ENCODE data around the gene CDH4. TPM values are rescaled to one million over a fixed set of nuclear protein-coding genes. Genes with fewer than 3 reads are reported as not detected.

Gene CDH4
- total RNA-seq, 1 experiment from 2014 or later, result 5.3 TPM

- POLR2A ChIA-PET, result no interaction called here
- Mint-ChIP-seq H3K27ac (peak overlapping the region; percentile 32; the same call in 1 of the 2 replicates), H3K4me3 (no peak overlapping the region), H3K4me1 (no peaks in the 10 kb centered on the region), H3K36me3 (no peaks in the 10 kb centered on the region), H3K27me3 (ENCODE audit: low read depth) (peaks cover 3% of the 10 kb centered on the region), H3K9me3 (no peaks in the 10 kb centered on the region)
- DNase-seq (ENCODE audit: low spot score), result no peak
- TF ChIP-seq NFATC4 (CRISPR knock-in tag; IDR thresholded peaks at IDR 0.05) (no peak), ZNF317 (CRISPR knock-in tag; IDR thresholded peaks at IDR 0.05; ENCODE audit: borderline replicate concordance, low read depth) (no peak), ATF6 (CRISPR knock-in tag; IDR thresholded peaks at IDR 0.05) (no peak), GABPB1 (CRISPR knock-in tag; IDR thresholded peaks at IDR 0.05) (no peak), MYBL2 (CRISPR knock-in tag; IDR thresholded peaks at IDR 0.05) (no peak), TEAD1 (CRISPR knock-in tag; IDR thresholded peaks at IDR 0.05) (no peak), ZNF121 (CRISPR knock-in tag; IDR thresholded peaks at IDR 0.05) (no peak), ZNF671 (CRISPR knock-in tag; IDR thresholded peaks at IDR 0.05) (no peak), FOXK1 (CRISPR knock-in tag; IDR thresholded peaks at IDR 0.05) (no peak), GRHL2 (CRISPR knock-in tag; IDR thresholded peaks at IDR 0.05; ENCODE audit: insufficient replicate concordance, severe bottlenecking) (no peak), ATF1 (CRISPR knock-in tag; IDR thresholded peaks at IDR 0.05) (no peak), CBFB (CRISPR knock-in tag; IDR thresholded peaks at IDR 0.05; ENCODE audit: low read depth) (no peak), MAX (CRISPR knock-in tag; IDR thresholded peaks at IDR 0.05) (no peak), ETV6 (CRISPR knock-in tag; IDR thresholded peaks at IDR 0.05) (no peak)
- TF ChIP-seq, protein P1, sequence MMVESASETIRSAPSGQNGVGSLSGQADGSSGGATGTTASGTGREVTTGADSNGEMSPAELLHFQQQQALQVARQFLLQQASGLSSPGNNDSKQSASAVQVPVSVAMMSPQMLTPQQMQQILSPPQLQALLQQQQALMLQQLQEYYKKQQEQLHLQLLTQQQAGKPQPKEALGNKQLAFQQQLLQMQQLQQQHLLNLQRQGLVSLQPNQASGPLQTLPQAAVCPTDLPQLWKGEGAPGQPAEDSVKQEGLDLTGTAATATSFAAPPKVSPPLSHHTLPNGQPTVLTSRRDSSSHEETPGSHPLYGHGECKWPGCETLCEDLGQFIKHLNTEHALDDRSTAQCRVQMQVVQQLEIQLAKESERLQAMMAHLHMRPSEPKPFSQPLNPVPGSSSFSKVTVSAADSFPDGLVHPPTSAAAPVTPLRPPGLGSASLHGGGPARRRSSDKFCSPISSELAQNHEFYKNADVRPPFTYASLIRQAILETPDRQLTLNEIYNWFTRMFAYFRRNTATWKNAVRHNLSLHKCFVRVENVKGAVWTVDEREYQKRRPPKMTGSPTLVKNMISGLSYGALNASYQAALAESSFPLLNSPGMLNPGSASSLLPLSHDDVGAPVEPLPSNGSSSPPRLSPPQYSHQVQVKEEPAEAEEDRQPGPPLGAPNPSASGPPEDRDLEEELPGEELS (CRISPR knock-in tag; IDR thresholded peaks at IDR 0.05), result no peak
- CTCF ChIA-PET, result interaction anchor here (0.6 kb wide), 1 partner anchor 127 kb away, joined by 3 read pairs; no protein-coding TSS in a partner anchor
- no peak for ATAC-seq
Measured at GRCh38 chr20:61742097-61742825, 490.2 kb downstream of the CDH4 start.

GRCh38 chr20:61743606-61744005, 491.5 kb downstream of the CDH4 start:
- H3K9me3 Mint-ChIP-seq, result no peaks in the 10 kb centered on the region
- ChIA-PET CTCF (no interaction called here), POLR2A (no interaction called here)
- no peak overlapping the region for H3K4me3 Mint-ChIP-seq
- H3K36me3 Mint-ChIP-seq, result no peaks in the 10 kb centered on the region
- H3K27ac Mint-ChIP-seq, result no peak overlapping the region
- peaks cover 2% of the 10 kb centered on the region for H3K27me3 Mint-ChIP-seq (ENCODE audit: low read depth)
- DNase-seq (ENCODE audit: low spot score), result no peak
- H3K4me1 Mint-ChIP-seq, result no peaks in the 10 kb centered on the region
- no peak for ATAC-seq
- TF ChIP-seq, protein P2, sequence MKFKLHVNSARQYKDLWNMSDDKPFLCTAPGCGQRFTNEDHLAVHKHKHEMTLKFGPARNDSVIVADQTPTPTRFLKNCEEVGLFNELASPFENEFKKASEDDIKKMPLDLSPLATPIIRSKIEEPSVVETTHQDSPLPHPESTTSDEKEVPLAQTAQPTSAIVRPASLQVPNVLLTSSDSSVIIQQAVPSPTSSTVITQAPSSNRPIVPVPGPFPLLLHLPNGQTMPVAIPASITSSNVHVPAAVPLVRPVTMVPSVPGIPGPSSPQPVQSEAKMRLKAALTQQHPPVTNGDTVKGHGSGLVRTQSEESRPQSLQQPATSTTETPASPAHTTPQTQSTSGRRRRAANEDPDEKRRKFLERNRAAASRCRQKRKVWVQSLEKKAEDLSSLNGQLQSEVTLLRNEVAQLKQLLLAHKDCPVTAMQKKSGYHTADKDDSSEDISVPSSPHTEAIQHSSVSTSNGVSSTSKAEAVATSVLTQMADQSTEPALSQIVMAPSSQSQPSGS (CRISPR knock-in tag; IDR thresholded peaks at IDR 0.05; ENCODE audit: borderline replicate concordance, low read depth), result no peak
- TF ChIP-seq CBFB (CRISPR knock-in tag; IDR thresholded peaks at IDR 0.05; ENCODE audit: low read depth) (no peak), GRHL2 (CRISPR knock-in tag; IDR thresholded peaks at IDR 0.05; ENCODE audit: insufficient replicate concordance, severe bottlenecking) (no peak), ETV6 (CRISPR knock-in tag; IDR thresholded peaks at IDR 0.05) (no peak), MYBL2 (CRISPR knock-in tag; IDR thresholded peaks at IDR 0.05) (no peak)
- TF ChIP-seq, protein P3, sequence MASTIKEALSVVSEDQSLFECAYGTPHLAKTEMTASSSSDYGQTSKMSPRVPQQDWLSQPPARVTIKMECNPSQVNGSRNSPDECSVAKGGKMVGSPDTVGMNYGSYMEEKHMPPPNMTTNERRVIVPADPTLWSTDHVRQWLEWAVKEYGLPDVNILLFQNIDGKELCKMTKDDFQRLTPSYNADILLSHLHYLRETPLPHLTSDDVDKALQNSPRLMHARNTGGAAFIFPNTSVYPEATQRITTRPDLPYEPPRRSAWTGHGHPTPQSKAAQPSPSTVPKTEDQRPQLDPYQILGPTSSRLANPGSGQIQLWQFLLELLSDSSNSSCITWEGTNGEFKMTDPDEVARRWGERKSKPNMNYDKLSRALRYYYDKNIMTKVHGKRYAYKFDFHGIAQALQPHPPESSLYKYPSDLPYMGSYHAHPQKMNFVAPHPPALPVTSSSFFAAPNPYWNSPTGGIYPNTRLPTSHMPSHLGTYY (CRISPR knock-in tag; IDR thresholded peaks at IDR 0.05), result no peak
- TF ChIP-seq, protein P4, sequence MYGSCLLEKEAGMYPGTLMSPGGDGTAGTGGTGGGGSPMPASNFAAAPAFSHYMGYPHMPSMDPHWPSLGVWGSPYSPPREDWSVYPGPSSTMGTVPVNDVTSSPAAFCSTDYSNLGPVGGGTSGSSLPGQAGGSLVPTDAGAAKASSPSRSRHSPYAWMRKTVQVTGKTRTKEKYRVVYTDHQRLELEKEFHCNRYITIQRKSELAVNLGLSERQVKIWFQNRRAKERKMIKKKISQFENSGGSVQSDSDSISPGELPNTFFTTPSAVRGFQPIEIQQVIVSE (CRISPR knock-in tag; IDR thresholded peaks at IDR 0.05; ENCODE audit: borderline replicate concordance), result no peak
- TF ChIP-seq, protein P5, sequence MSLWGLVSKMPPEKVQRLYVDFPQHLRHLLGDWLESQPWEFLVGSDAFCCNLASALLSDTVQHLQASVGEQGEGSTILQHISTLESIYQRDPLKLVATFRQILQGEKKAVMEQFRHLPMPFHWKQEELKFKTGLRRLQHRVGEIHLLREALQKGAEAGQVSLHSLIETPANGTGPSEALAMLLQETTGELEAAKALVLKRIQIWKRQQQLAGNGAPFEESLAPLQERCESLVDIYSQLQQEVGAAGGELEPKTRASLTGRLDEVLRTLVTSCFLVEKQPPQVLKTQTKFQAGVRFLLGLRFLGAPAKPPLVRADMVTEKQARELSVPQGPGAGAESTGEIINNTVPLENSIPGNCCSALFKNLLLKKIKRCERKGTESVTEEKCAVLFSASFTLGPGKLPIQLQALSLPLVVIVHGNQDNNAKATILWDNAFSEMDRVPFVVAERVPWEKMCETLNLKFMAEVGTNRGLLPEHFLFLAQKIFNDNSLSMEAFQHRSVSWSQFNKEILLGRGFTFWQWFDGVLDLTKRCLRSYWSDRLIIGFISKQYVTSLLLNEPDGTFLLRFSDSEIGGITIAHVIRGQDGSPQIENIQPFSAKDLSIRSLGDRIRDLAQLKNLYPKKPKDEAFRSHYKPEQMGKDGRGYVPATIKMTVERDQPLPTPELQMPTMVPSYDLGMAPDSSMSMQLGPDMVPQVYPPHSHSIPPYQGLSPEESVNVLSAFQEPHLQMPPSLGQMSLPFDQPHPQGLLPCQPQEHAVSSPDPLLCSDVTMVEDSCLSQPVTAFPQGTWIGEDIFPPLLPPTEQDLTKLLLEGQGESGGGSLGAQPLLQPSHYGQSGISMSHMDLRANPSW (CRISPR knock-in tag; conservative IDR thresholded peaks at IDR 0.05; ENCODE audit: low read depth), result no peak
- TF ChIP-seq, protein P6, sequence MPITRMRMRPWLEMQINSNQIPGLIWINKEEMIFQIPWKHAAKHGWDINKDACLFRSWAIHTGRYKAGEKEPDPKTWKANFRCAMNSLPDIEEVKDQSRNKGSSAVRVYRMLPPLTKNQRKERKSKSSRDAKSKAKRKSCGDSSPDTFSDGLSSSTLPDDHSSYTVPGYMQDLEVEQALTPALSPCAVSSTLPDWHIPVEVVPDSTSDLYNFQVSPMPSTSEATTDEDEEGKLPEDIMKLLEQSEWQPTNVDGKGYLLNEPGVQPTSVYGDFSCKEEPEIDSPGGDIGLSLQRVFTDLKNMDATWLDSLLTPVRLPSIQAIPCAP (CRISPR knock-in tag; IDR thresholded peaks at IDR 0.05), result no peak
- TF ChIP-seq, protein P7, sequence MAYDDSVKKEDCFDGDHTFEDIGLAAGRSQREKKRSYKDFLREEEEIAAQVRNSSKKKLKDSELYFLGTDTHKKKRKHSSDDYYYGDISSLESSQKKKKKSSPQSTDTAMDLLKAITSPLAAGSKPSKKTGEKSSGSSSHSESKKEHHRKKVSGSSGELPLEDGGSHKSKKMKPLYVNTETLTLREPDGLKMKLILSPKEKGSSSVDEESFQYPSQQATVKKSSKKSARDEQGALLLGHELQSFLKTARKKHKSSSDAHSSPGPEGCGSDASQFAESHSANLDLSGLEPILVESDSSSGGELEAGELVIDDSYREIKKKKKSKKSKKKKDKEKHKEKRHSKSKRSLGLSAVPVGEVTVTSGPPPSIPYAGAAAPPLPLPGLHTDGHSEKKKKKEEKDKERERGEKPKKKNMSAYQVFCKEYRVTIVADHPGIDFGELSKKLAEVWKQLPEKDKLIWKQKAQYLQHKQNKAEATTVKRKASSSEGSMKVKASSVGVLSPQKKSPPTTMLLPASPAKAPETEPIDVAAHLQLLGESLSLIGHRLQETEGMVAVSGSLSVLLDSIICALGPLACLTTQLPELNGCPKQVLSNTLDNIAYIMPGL (CRISPR knock-in tag; IDR thresholded peaks at IDR 0.05), result no peak
